GM19463 (cell line): ENCODE results near the gene PSMC1.

Experiments
- ATAC-seq: cut with Tn5 transposase; IDR thresholded peaks from one replicate; pipeline ENCODE4 v1.9.1; 2021; ENCODE audit warnings: mild to moderate bottlenecking, moderate library complexity; ENCODE audit not compliant: unreplicated experiment

PSMC1 gene

DNA sequence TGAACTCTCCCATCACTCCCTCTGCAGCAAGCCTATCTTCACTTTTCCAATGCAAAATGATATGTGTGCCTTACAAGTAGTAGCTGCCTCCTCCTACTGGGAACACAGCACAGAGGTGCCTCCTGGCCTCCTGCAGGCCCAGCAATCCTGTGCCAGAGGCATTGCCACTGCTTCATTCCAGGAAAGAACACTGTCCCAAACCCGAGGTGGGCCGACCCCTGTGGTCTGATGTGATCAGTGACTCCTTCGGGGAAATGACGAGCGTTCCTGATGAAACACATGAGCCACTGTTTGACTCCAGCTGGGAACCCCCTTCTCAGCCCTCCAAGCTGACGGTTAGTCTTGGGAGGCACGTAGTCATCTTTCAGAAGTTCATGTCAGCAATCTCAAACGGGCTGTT lies 19.5 kb downstream of the PSMC1 start:
- no peak for ATAC-seq

DNA sequence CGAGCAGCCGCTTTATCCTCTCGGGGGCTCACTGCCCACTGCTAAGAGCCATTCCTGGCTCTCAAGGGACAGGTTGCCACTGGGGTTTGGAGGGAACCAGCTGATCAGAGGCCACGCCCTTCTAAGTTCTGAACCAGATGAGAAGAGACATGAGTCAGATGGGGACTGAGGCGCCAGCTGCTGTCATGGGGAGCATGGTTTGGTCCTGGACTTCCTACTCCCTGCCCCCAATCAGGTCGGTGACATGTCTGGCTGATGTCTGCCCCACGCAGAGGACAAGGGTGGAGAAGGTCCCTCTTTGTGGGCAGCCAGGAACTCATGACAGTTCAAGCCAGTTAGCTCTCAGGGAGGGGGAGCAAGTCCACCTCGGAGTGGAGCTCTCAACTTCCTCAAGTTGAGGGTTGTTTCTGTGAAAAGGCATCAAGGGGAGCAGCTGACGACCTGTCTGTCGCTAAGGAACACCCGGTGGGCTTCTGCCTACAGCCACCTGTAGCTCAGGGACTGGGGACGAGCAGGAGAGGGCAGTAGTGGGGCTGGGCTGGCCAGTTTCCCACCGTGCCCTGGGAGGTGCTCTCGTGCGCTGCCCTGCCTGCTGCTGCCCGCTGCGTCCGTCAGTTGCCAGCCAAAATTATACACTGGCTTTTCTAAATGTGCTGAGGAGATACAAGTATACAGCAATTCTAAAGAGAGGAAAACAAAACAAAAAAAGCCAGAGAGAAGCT lies 20.5 kb downstream of the PSMC1 start:
- ATAC-seq, result no peak

DNA sequence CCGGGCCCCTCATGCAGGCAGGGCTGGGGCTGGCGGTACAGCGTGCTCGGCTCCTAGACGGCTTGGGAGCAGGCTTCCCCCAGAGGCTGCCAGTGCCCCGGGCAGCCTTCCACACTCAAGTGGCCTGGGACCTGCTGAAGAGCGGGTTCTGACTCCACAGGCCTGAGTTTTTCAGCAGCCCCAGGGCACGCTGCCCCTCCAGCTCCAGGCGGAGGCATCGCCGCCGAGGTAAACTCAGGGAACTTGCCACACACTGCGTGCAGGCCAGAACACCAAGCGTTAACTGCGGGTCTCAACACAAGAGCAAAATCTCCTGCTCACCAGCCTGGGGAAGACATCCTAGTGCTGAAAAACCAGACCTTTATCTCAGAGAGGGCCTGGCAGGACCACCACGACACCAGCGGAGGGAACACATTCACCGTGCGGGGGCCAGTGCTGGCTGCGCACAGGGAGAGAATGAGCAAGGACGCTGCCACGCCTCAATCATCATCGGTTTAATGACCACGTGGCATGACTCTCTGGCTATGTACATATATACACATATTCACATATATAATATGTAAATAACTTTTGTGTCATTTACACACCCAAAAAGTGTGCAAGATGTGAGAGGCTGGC lies 21.3 kb downstream of the PSMC1 start:
- no peak for ATAC-seq

DNA sequence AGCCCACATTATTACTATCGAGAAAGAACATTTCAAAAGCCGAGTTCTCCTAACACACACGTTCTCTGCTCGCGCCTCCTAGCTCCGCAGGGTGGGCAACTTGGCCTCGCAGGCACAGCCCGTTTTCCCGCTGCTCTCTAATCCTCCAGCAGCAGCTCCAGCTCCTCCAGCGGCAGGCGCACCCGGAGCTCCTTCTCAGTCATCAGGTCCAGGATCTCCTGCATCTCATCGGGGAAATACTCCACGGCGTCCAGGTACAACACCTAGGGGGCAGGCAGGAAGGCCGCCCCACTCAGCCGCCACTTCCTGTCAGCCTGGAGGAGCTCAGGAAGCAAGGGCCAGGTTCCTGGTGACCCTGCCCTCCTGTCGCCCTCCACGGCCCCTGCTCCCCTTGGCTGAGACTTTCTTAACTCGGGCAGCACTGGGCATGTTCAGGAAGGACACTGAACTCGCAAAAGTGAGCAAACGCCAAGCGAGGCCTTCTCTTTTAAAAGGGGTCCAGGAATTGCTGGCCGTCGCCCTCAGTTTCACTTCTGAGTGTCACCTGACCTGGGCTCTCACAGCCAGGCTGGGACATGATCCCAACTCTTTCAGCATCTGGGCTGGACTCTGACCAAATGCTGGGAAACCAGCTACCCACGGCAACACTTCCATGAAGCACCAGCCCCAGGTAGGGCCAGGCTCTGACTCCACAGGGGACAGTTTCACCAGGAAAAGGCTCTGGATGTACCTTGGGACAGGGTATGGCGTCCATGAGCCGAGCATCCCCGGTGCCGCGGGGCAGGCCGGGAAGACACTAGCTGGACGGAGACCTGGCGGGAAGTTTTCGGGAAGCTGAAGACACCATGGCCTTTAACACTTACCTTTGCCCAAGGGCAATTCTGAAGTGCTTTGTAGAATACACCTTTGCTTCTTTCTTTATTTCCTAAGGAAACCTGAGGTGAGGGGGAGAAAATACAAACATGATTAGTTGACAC lies 22.1 kb downstream of the PSMC1 start:
- ATAC-seq, result no peak

DNA sequence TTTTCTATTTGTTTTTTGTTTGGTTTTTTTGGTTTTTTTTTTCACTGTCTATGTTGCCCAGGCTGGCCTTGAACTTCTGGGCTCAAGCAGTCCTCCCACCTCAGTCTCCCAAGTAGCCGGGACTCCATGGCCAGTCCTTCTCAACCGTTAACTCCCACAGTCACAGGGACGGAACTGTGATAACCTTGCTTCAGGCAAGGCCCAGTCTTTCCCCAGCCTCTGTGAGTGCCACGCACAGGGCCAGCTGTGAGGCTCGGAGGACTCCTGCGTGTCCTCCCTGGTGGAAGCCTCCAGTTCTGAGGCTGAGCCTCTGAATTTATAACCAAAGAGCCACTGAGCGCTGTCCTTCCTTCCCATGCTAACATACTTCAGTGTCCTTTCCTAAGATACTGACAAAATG lies 23.7 kb downstream of the PSMC1 start:
- ATAC-seq, result no peak

DNA sequence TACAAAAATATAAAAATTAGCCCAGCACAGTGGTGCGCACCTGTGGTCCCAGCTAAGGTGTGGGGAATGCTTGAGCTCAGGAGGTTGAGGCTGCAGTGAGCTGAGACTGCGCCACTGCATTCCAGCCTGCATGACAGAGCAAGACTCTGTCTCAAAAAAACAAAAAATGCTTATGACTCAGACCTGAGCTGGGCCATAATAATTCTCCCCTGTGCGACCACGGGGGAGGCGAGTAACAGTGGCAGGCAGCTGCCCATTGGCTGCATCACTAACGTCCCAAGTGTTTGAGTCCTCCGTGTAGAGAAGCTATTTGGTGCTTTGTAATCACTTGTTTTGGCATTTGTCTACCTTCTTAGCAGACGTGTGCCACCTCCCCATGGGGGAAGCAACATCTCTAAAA lies 24.9 kb downstream of the PSMC1 start:
- ATAC-seq, result no peak

DNA sequence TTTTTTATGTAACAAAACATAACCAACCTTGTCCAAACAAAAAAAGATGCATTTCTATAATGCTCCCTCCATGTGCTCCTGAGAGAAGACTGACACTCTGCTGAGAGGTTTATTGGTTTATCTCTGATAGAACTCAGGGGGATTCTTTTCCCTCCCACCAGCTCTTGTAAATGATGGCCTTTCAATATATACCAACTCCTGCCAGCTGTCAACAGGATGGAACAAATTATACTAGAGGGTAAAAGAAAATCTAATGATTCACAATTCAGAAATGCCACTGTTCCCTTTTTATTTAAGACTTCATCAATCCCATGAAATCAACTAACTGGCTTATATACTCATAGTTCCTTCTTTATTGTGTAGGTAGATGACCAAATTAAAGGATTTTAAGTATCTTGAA lies 25.4 kb downstream of the PSMC1 start:
- no peak for ATAC-seq

DNA sequence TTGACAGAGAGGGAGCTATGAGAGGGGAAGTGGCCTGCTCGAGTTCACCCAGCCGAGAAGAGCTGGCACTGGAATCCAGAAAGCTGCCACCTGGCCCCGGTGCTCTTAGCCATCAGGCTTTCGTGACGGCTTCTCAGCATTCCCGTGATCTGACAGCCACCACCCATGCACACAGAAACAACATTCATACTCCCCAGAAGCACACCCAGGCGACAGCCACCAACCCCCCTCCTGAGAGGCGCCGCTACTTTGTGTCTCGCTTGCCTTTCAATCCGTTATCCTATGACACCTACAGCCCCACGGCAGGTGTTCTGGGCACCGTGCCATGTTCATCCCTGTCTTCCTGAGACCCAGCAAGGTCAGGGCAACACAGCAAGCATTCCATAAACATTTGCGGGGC lies 31.4 kb downstream of the PSMC1 start:
- ATAC-seq, result no peak

DNA sequence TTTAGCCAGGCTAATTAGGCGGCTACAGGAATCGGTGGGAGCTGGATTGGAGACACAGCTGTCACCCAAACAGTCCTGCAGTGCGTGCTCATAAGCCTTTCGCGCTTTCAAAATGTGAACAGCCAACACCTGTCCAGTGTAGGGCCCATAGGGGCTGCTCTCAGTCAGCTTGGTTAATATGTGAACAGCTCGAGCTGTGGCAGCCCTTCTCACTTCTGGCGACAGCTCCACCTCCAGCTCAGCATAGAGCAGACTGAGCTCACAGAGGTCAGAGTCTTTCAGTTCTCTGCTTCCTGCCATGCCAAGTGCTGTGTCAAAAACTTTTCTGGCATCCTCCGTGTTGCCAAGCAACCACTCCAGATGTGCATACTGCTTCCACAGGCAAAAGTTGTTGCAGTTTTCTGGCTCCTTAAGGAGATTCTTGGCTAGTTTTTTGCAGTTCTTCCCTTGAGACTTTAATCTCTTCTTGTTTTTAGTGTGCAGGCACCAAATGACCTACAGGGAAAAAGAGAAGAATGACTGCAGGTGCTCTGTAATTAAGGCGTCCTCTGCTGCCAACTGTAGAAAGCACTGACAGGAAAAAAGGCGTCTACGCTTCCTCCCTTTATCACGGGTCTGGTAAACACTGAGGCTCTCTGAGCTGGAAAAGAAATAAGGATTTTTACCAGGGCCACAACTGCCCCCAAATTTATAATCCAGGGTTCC lies 32.5 kb downstream of the PSMC1 start:
- ATAC-seq, result peak; percentile 100

DNA sequence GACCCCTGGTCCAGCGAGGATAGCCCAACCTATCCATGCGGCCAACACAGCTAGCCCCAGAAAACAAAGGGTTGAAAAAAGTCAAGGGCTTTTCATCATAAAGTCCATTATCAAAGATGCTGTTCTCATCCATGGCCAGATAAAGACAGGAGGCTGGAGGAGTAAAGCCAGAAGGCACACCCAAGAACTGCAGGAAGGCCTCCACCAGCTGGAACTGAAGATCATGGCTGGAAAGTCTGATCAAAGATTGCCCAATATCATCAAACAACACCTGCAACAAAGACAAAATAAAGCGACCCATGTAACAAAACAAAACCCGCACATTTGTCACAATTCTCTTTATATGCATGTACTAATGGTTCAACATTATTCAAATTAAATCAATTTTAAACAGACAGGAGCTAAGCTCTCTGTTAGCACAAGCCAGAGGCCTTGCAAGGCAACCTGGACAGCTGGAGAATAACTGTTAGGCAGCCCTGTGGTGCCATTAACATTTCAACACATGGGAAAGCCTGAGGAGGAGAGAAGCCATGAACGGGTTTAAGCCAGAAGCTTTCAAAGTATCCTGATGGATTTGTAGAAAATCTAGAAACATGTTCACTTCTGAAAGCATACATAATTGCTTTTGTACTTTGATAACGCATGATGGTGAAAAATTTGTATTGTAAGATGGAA lies 34.1 kb downstream of the PSMC1 start:
- ATAC-seq, result no peak

DNA sequence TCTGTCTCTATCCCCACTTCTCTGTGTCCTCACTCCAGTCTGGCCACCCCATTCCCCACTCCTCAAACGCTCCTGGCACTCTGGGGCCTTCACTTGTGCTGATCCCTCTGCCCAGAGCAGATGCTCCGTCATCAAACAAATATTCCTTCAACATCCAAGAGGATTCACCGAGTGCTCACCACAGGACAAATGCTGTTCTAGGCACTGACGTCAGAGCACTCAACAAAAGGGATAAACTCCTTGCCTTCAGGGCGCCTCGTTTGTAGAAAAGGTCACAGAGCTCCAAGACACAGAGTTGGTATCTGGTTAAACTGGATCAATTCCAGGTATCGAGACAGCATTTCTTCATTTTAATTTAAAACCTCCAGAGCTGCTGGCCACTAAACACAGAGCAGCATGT lies 35.3 kb downstream of the PSMC1 start:
- no peak for ATAC-seq

DNA sequence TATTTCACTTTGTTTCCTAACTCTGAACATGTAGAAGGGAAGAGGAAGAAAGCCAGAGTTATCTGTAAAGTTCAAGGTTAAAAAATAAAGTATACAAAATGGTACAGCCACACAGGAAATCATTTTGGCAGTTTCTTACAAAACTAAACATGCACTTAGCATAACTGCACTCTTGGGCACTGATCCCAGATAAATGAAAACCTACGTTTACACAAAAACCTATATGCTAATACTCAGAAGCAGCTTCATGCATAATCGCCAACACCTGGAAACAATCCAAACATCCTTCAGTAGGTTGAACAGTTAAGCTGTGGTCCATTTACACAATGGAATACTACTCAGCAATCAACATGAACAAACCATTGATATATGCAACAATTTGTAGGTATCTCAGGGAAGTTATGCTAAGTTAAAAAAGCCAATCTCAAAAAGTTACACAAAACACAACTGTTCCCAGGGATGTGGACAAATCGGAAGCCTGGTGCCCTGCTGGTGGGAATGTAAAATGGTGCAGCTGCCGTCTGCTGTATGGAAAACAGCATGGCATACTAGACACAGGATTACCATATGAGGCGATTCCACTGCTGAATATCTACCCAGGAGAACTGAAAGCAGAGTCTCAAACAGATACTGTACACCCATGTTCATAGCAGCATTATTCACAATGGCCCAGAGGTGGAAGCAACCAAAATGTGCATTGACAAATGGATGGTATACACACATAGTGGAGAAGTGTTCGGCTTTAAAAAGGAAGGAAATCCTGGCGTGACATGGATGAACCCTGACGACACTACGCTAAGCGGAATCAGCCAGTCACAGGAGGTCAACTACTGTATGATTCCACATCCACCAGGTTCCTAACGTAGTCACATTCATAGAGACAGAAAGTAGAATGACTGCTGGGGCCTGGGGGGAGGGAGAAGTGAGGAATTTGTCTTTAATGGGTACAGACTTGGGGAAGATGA lies 37.7 kb downstream of the PSMC1 start:
- ATAC-seq, result no peak

DNA sequence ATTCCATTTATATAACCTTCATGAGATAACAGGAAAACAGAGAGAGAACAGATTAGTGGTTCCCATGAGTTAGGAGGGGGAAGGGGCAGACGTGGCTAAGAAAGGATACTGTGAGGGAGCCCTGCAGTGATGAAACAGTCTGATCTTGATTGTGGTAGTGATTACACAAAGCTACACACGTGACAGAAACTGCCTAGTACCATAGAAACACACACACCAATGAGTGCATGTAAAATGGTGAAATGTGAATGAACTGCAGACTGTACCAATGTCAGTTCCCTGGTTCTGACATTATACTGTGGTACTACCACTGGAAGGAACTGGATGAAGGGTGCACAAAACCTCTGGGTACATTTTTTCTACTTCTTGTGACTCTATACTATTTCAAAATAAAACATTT lies 38.5 kb downstream of the PSMC1 start:
- ATAC-seq, result no peak

DNA sequence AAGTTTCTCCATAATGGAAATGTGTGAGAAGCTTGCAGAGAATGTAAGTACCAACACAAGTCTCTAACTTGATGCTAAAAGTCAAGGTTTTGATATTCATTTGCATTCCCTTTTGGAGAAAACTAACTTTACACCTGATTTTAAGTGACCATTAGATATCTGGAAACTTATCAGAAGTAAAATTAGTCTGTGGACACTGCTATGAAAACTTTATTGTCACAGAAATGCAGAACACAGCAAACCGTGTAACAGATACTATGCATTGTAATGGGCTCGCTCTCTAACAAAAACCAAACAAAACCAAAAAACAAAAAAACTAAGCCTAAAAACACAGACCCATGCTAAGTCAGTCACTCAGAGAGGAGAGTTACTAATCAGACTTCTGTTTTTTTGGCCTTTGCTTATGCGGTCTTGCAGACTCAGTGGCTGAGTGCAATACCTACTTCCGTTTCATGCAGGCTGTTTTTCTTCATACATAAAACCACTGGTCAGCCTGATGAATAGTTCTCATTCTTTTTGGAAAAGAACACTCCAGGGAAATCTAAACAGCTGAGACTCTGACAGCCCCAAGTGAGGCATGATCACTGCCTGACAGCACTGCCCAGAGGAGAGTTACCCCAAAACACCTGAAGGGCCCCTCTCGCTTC lies 39.6 kb downstream of the PSMC1 start:
- no peak for ATAC-seq

DNA sequence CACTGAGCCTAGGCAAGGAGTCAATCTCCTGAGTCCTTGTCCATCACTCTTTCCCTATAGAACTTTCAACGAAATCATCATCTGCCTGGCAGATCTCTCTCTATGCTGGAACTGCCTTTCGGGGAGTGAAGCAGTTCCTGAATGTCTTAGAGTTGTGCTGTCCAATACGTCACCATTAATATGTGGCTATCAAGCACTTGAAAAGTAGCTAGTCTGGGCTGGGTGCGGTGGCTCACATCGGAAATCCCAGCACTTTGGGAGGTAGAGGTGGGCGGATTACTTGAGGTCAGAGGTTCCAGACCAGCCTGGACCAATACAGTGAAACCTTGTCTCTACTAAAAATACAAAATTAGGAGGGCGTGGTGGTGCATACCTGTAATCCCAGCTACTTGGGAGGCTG lies 40.3 kb downstream of the PSMC1 start:
- ATAC-seq, result no peak

DNA sequence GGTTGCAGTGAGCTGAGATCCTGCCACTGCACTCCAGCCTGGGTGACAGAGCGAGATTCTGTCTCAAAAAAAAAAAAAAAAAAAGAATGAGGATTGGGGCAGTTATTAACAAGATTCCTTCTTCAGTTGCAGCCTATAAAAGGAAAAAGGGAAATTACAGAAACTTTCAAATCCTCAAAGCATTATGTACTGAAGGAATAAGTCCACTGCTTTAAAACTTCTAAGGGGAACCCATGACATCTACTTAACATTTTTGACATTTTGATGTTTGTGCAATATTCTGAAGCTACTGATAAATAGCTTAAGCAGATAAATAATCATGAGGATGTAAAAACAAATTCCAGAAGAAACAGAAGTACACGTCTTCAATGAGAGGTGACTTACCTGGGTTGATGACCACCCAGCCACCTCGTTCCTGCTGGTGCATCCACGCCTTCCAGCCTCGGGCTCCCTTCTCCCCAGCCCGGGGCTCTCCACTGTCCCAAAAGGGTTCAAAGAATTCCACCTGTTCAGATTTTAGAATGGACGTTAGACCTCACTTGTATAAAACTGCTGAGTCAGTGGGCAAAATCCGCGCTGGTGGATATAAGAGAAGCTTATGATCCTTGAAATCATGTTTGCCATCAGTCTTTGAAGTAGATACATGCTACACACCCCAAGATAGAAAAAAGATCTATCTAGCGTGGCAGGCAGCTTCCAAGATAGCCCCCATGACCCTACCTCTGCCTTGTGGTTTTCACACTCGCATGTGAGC lies 41.7 kb downstream of the PSMC1 start:
- ATAC-seq, result no peak

DNA sequence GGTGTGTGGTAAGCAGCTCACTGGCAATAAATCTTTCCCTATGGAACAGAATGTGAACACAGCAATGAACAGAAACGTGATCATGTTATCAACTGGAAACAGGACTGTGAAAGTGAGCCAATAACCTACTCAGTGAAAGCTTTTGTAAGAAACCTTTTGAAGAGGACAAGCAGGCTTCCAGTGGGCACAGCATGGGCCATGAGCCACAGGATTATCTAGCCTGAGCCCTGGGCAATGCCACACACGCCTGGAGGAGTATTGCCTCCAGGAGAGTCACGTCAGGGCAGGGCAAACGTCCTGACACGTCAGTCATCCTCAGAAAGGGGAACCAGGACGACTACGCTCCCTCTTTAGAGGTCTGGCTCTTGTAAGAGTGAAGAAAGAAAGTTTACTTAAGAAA lies 43.1 kb downstream of the PSMC1 start:
- no peak for ATAC-seq

DNA sequence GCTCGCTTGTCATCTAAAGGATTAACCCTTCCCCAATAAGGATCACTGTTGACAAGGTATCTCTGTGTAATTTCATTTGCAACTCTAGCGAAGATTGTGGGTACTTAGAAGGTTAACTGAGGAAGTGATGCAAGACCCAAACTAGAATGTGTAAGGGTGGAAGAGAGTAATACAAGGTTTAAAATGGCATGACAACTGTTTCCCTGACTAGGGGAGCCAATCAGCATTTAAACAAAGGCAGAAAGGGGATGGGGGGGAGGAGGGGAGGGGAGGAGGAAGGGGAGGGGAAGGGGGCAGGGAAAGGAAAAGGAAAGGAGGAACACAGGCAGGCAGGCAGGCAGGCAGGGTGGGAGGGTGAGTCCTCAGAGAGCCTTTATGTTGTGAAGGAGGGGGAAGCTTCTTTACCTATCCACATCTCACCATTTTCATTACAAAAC lies 44.3 kb downstream of the PSMC1 start:
- no peak for ATAC-seq
